CD14-positive monocyte (primary cell): ENCODE data around the gene GLRX5. TPM values are rescaled to one million over a fixed set of nuclear protein-coding genes. Genes with fewer than 3 reads are reported as not detected.
A peak's percentile ranks its signal among the peaks of the same experiment; 100 is the strongest.

Experiments used
- DNase-seq, 3 donors: peaks; one replicate each; pipeline ENCODE4 v3.0.0-alpha.2; 2011 to 2022
- H2AFZ ChIP-seq: 2 replicates; pipeline ENCODE4 v1.6.0; 2012; ENCODE audit warnings: mild to moderate bottlenecking, low read depth, low read length, inconsistent platforms; ENCODE audit not compliant: insufficient read depth, poor library complexity, severe bottlenecking
- H3K27ac ChIP-seq, 2 donors: 1 replicate in 1 of 2; 2 replicates in 1 of 2; pipeline ENCODE4 v1.5.1; 2012 to 2013; ENCODE audit warnings: low read length in 2 of 2, control low read depth in 1 of 2, inconsistent platforms in 1 of 2, low read depth in 1 of 2, mild to moderate bottlenecking in 1 of 2
- H3K27me3 ChIP-seq, 2 donors: one replicate each; pipeline versions ENCODE4 v1.6.0 to v1.6.1; 2011 to 2013; ENCODE audit warnings: low read length in 2 of 2; ENCODE audit not compliant: control insufficient read depth in 2 of 2, insufficient read depth in 2 of 2
- H3K36me3 ChIP-seq, 2 donors: replicated peaks in 1 of 2; 1 replicate in 1 of 2; 2 replicates in 1 of 2; pipeline versions ENCODE4 v1.5.1 to v1.6.1; 2012 to 2013; ENCODE audit warnings: low read length in 2 of 2, control low read depth in 1 of 2, inconsistent platforms in 1 of 2, mild to moderate bottlenecking in 1 of 2; ENCODE audit not compliant: insufficient read depth in 2 of 2, control insufficient read depth in 1 of 2
- H3K4me1 ChIP-seq, 2 donors: 1 replicate in 1 of 2; 2 replicates in 1 of 2; pipeline versions ENCODE4 v1.5.1 to v1.6.1; 2012 to 2013; ENCODE audit warnings: low read length in 2 of 2, control low read depth in 1 of 2, inconsistent platforms in 1 of 2, mild to moderate bottlenecking in 1 of 2, moderate library complexity in 1 of 2; ENCODE audit not compliant: insufficient read depth in 2 of 2, control insufficient read depth in 1 of 2
- H3K4me2 ChIP-seq: replicated peaks from 2 replicates; pipeline ENCODE3; 2012; ENCODE audit warnings: low read length, moderate library complexity, mild to moderate bottlenecking; ENCODE audit not compliant: poor library complexity, severe bottlenecking; ENCODE audit errors: extremely low read depth
- H3K4me3 ChIP-seq, 3 experiments: fragments of 200-600 bp in 1 of 3; sonication (generic) in 1 of 3; replicated peaks in 1 of 3; 1 replicate in 2 of 3; 2 replicates in 1 of 3; pipeline ENCODE4 v1.5.1; 2011 to 2013; ENCODE audit warnings: low read length in 3 of 3, mild to moderate bottlenecking in 3 of 3, control low read depth in 2 of 3, low read depth in 2 of 3, inconsistent platforms in 1 of 3, moderate library complexity in 1 of 3
- H3K79me2 ChIP-seq: 2 replicates; pipeline ENCODE4 v1.6.0; 2012; ENCODE audit warnings: mild to moderate bottlenecking, control low read depth, inconsistent platforms, low read length, moderate library complexity; ENCODE audit not compliant: insufficient read depth
- H3K9ac ChIP-seq: 2 replicates; pipeline ENCODE4 v1.6.0; 2017; ENCODE audit warnings: low read length, mild to moderate bottlenecking; ENCODE audit not compliant: insufficient read depth, poor library complexity, severe bottlenecking
- H3K9me3 ChIP-seq, 2 donors: replicated peaks in 1 of 2; 1 replicate in 1 of 2; 2 replicates in 1 of 2; pipeline versions ENCODE4 v1.5.1 to v1.6.1; 2012 to 2013; ENCODE audit warnings: low read length in 2 of 2, control low read depth in 1 of 2; ENCODE audit not compliant: control insufficient read depth in 1 of 2, insufficient read depth in 1 of 2
- H4K20me1 ChIP-seq: 2 replicates; pipeline ENCODE4 v1.6.0; 2012; ENCODE audit warnings: mild to moderate bottlenecking, low read length, control low read depth, moderate library complexity; ENCODE audit not compliant: insufficient read depth
- H3K27ac Mint-ChIP-seq, 7 donors: one replicate each; pipeline ENCODE4 v1.8.0; 2020; ENCODE audit warnings: mild to moderate bottlenecking in 7 of 7, mixed read lengths in 7 of 7, moderate library complexity in 6 of 7, inconsistent platforms in 2 of 7
- H3K27me3 Mint-ChIP-seq, 3 donors: one replicate each; pipeline ENCODE4 v1.8.0; 2021 to 2022; ENCODE audit warnings: low read depth in 3 of 3, mild to moderate bottlenecking in 3 of 3, mixed read lengths in 3 of 3, moderate library complexity in 3 of 3, inconsistent platforms in 1 of 3
- H3K36me3 Mint-ChIP-seq, 2 donors: one replicate each; pipeline ENCODE4 v1.8.0; 2020; ENCODE audit warnings: mixed read lengths in 2 of 2, inconsistent platforms in 1 of 2, mild to moderate bottlenecking in 1 of 2
- H3K4me1 Mint-ChIP-seq: one replicate; pipeline ENCODE4 v1.8.0; 2020; ENCODE audit warnings: mild to moderate bottlenecking, mixed read lengths
- H3K4me3 Mint-ChIP-seq, 2 donors: one replicate each; pipeline ENCODE4 v1.8.0; 2020; ENCODE audit warnings: mild to moderate bottlenecking in 2 of 2, mixed read lengths in 2 of 2, moderate library complexity in 1 of 2
- H3K9me3 Mint-ChIP-seq, 7 donors: one replicate each; pipeline ENCODE4 v1.8.0; 2020 to 2022; ENCODE audit warnings: mixed read lengths in 7 of 7, mild to moderate bottlenecking in 6 of 7, moderate library complexity in 6 of 7, inconsistent platforms in 2 of 7
- CTCF ChIP-seq: fragments of 200-600 bp; IDR thresholded peaks from one replicate; pipeline ENCODE4 v1.8.0; 2022; ENCODE audit warnings: antibody characterized with exemption, mild to moderate bottlenecking
- WGBS: methylation state at CpG from one replicate; pipeline ENCODE4 v1.1.5; 2013; ENCODE audit warnings: missing lambda C conversion rate; ENCODE audit not compliant: insufficient coverage; 5-methylcytosine and 5-hydroxymethylcytosine counted together
- intact Hi-C, 2 donors: fragments of 100-400 bp; cut with micrococcal nuclease; formaldehyde crosslinking; loops; one replicate each; pipeline versions ENCODE4 v1.15.0 to v1.15.1; 2023
- polyA plus RNA-seq, 3 donors: library from polyadenylated mRNA; depleted of rRNA in 1 of 3; unstranded in 2 of 3; stranded (reverse) in 1 of 3; fragments of 300-500 nt in 2 of 3; fragments of >200 nt in 1 of 3; fragmentation: Illumina TruSeq in 2 of 3; gene quantifications; 1 replicate in 2 of 3; 2 replicates in 1 of 3; pipeline ENCODE4 v1.2.3, GENCODE V29; 2012 to 2021

The GLRX5 gene
- polyA plus RNA-seq, 3 donors = 10.9 to 43.1 (median 31.1) TPM

- no peak overlapping the region for H3K9ac ChIP-seq
- Mint-ChIP-seq H3K4me3 (no peak overlapping the region), H3K27me3 (no peaks in the 10 kb centered on the region), H3K9me3 (no peaks in the 10 kb centered on the region), H3K27ac (peak overlapping the region in 6 of 7 donors; percentile 19 to 90 (median 70)), H3K36me3 (peaks cover 49 to 64% of the 10 kb centered on the region in 2 donors), H3K4me1 (peaks cover 86% of the 10 kb centered on the region)
- TF ChIP-seq CTCF = no peak
- DNase-seq = no peak
- peaks cover 97% of the 10 kb centered on the region for H3K79me2 ChIP-seq
- H4K20me1 ChIP-seq = peaks cover 97% of the 10 kb centered on the region
- WGBS = 96% methylated on average over 5 of the region's 8 CpGs
- H3K27ac ChIP-seq = peak overlapping the region in 1 of 2 donors; percentile 72
- H3K4me2 ChIP-seq = no peak overlapping the region
- no peak overlapping the region for H3K4me3 ChIP-seq
- no peak overlapping the region for H2AFZ ChIP-seq
- H3K36me3 ChIP-seq = peaks cover 18 to 60% of the 10 kb centered on the region in 2 donors
- H3K9me3 ChIP-seq = no peaks in the 10 kb centered on the region
- peaks cover 75 to 76% of the 10 kb centered on the region in 2 donors for H3K4me1 ChIP-seq
- no peaks in the 10 kb centered on the region for H3K27me3 ChIP-seq
- intact Hi-C loops = no loop called here
Measured at GRCh38 chr14:95503365-95504134, 31.3 kb upstream of the GLRX5 start.

- peaks cover 85% of the 10 kb centered on the region for H3K4me1 Mint-ChIP-seq
- TF ChIP-seq CTCF = no peak
- Histone ChIP-seq H4K20me1 (peaks cover 97% of the 10 kb centered on the region), H2AFZ (no peak overlapping the region), H3K9me3 (no peaks in the 10 kb centered on the region), H3K4me2 (no peak overlapping the region), H3K79me2 (peaks cover 97% of the 10 kb centered on the region), H3K9ac (no peak overlapping the region), H3K4me1 (peaks cover 81 to 82% of the 10 kb centered on the region in 2 donors), H3K27ac (peak overlapping the region in 1 of 2 donors; percentile 37), H3K36me3 (peaks cover 17 to 57% of the 10 kb centered on the region in 2 donors), H3K27me3 (no peaks in the 10 kb centered on the region), H3K4me3 (no peak overlapping the region)
- no peaks in the 10 kb centered on the region for H3K9me3 Mint-ChIP-seq
- 100% methylated on average over 2 of the region's 6 CpGs for WGBS
- peak overlapping the region in 6 of 7 donors; percentile 32 to 88 (median 55) for H3K27ac Mint-ChIP-seq
- peaks cover 44 to 62% of the 10 kb centered on the region in 2 donors for H3K36me3 Mint-ChIP-seq
- no peaks in the 10 kb centered on the region for H3K27me3 Mint-ChIP-seq
- DNase-seq = no peak
- no peak overlapping the region for H3K4me3 Mint-ChIP-seq
- intact Hi-C loops = no loop called here
Measured at GRCh38 chr14:95504135-95505029, 30.5 kb upstream of the GLRX5 start.
